OCI-LY1 (cell line): ENCODE data around the gene TOP1.
A peak's percentile ranks its signal among the peaks of the same experiment; 100 is the strongest.

ENCODE experiments used
- H2AFZ ChIP-seq: fragments of 200-600 bp; sonication (generic), shearing (Covaris generic); 2 replicates; pipeline ENCODE4 v1.6.0; 2014; ENCODE audit warnings: antibody characterized with exemption, mild to moderate bottlenecking, low read length
- H3F3A ChIP-seq: fragments of 200-600 bp; sonication (generic), shearing (Covaris generic); 2 replicates; pipeline ENCODE4 v1.6.0; 2014; ENCODE audit warnings: mild to moderate bottlenecking, antibody characterized with exemption, low read length, moderate library complexity; ENCODE audit not compliant: insufficient read depth
- H3K27ac ChIP-seq: fragments of 200-600 bp; sonication (generic); 2 replicates; pipeline ENCODE4 v1.5.1; 2014; ENCODE audit warnings: low read length, mixed run types, mild to moderate bottlenecking, low read depth; ENCODE audit not compliant: poor library complexity, severe bottlenecking
- H3K27me3 ChIP-seq: fragments of 200-600 bp; sonication (generic); 2 replicates; pipeline ENCODE4 v1.6.0; 2014; ENCODE audit warnings: antibody characterized with exemption, mild to moderate bottlenecking, low read length, moderate library complexity; ENCODE audit not compliant: insufficient read depth
- H3K36me3 ChIP-seq: fragments of 200-600 bp; sonication (generic); 2 replicates; pipeline ENCODE4 v1.6.1; 2014; ENCODE audit warnings: mild to moderate bottlenecking, antibody characterized with exemption, low read length, moderate library complexity, mixed read lengths; ENCODE audit not compliant: insufficient read depth
- H3K4me1 ChIP-seq: fragments of 200-600 bp; sonication (generic); 2 replicates; pipeline ENCODE4 v1.5.1; 2014; ENCODE audit warnings: mild to moderate bottlenecking, low read length, moderate library complexity; ENCODE audit not compliant: insufficient read depth, severe bottlenecking
- H3K4me2 ChIP-seq: fragments of 200-600 bp; sonication (generic), shearing (Covaris generic); 2 replicates; pipeline ENCODE4 v1.6.1; 2014; ENCODE audit warnings: low read length
- H3K4me3 ChIP-seq: fragments of 200-600 bp; sonication (generic); 2 replicates; pipeline ENCODE4 v1.5.1; 2014; ENCODE audit warnings: low read length, low read depth, mild to moderate bottlenecking, mixed read lengths; ENCODE audit not compliant: poor library complexity, severe bottlenecking
- H3K79me2 ChIP-seq: fragments of 200-600 bp; shearing (Covaris generic); 2 replicates; pipeline ENCODE4 v1.6.1; 2016; ENCODE audit warnings: mixed run types, low read length, mixed read lengths; ENCODE audit not compliant: insufficient read depth
- H3K9ac ChIP-seq: fragments of 200-600 bp; sonication (generic), shearing (Covaris generic); 2 replicates; pipeline ENCODE4 v1.6.1; 2014; ENCODE audit warnings: mild to moderate bottlenecking, low read length, mixed read lengths
- H3K9me2 ChIP-seq: fragments of 200-600 bp; sonication (generic), shearing (Covaris generic); 2 replicates; pipeline ENCODE4 v1.6.1; 2014; ENCODE audit warnings: low read depth, mild to moderate bottlenecking, low read length, mixed read lengths
- H3K9me3 ChIP-seq: fragments of 200-600 bp; shearing (Covaris generic); 2 replicates; pipeline ENCODE4 v1.6.1; 2014; ENCODE audit warnings: low read length, mixed read lengths
- H4K20me1 ChIP-seq: fragments of 200-600 bp; sonication (generic), shearing (Covaris generic); 2 replicates; pipeline ENCODE4 v1.6.0; 2016; ENCODE audit warnings: mild to moderate bottlenecking, low read length; ENCODE audit not compliant: insufficient read depth
- EZH2 ChIP-seq: fragments of 200-600 bp; sonication (generic), shearing (Covaris generic); IDR thresholded peaks from 2 replicates; pipeline ENCODE4 v1.8.0; 2017; ENCODE audit warnings: borderline replicate concordance, mixed run types, mild to moderate bottlenecking, antibody characterized with exemption, low read length, moderate library complexity, mixed read lengths
- TF ChIP-seq, protein P1 (sequence below): fragments of 200-600 bp; sonication (generic), shearing (Covaris generic); IDR thresholded peaks from 2 replicates; pipeline ENCODE4 v1.5.1; 2017; ENCODE audit warnings: mild to moderate bottlenecking, antibody characterized with exemption, low read length, moderate library complexity, mixed read lengths

The TOP1 gene

DNA sequence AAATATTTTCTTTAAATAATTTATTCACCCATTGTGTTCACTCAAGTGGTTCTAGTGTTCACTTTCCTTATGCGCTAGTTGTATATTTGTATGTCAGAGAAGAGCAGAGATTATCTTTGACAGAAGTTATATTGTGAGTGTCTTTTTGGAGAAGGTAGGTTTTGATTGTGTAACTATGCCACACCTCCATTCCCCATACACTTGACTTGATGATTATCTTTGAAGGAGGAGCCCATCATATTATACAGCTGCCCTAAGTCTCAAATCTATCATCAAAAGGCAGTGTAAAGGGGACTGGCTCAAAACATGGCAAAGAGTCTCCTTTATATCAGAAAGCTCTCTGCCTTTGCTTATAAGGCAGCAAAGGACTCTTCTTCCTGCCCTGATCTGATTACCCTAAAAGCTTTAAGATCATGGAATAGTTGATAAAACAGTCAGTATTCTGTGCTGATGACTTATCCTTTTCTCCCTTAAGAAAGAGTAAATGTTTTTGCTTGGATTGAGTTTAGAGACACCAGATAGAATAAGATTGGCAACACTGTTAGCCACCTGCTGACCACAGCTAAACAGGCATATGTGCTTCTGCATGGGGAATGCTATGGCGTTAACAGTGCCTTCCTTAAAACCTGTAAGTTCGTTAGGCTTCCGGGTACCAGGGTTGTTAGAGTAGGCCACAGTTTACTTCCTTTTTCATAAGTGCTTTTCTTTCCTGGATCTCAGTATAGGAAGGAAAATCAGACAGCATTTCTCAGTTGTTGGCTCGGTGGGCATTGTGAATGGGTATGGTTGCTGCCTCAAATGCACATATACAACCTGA, 22.6 kb downstream of the TOP1 start:
- Histone ChIP-seq H3F3A (no peaks in the 10 kb centered on the region; the same call in 1 of the 2 replicates), H3K9me2 (no peaks in the 10 kb centered on the region), H3K4me2 (peak overlapping the region; percentile 43; the same call in 1 of the 2 replicates), H4K20me1 (0 out of 2 replicates have a peak, but pooled peaks cover 2% of the 10 kb centered on the region), H3K9me3 (peaks cover 5% of the 10 kb centered on the region; the same call in 1 of the 2 replicates), H3K36me3 (peaks cover 46% of the 10 kb centered on the region), H3K9ac (no peak overlapping the region), H3K4me1 (peaks cover 71% of the 10 kb centered on the region), H3K27ac (peak overlapping the region; percentile 27), H3K79me2 (peaks cover 100% of the 10 kb centered on the region), H2AFZ (no peak overlapping the region), H3K27me3 (no peaks in the 10 kb centered on the region), H3K4me3 (no peak overlapping the region)
- TF ChIP-seq, protein P1, sequence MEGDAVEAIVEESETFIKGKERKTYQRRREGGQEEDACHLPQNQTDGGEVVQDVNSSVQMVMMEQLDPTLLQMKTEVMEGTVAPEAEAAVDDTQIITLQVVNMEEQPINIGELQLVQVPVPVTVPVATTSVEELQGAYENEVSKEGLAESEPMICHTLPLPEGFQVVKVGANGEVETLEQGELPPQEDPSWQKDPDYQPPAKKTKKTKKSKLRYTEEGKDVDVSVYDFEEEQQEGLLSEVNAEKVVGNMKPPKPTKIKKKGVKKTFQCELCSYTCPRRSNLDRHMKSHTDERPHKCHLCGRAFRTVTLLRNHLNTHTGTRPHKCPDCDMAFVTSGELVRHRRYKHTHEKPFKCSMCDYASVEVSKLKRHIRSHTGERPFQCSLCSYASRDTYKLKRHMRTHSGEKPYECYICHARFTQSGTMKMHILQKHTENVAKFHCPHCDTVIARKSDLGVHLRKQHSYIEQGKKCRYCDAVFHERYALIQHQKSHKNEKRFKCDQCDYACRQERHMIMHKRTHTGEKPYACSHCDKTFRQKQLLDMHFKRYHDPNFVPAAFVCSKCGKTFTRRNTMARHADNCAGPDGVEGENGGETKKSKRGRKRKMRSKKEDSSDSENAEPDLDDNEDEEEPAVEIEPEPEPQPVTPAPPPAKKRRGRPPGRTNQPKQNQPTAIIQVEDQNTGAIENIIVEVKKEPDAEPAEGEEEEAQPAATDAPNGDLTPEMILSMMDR, result no peak
- no peak for TF ChIP-seq EZH2

DNA sequence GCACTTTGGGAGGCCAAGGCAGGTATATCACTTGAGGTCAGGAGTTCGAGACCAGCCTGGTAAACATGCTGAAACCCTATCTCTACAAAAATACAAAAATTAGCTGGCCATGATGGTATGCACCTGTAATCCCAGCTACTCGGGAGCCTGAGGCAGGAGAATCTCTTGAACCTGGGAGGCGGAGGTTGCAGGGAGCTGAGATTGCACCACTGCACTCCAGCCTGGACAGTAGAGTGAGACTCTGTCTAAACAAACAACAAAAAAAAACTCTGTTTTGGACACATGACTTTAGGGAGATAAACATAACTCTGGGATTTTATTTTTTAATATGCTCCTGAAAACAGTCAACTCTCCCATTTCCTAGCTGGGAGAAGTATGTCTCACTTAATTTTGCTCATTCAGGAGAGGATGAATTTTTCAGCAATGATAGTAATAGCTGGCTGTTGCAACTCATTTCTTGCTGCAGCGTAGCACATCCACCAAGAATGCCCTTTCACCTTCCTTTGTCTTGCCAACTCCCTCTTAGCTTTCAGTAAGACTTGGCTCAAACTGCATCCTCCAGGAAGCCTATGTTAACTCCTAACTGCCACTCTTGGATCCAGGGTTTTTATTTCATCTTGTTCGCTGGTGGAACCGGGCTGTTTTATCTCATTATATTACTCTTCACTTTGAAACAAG, 24.3 kb downstream of the TOP1 start:
- Histone ChIP-seq H3K27me3 (no peaks in the 10 kb centered on the region), H3K9me3 (peaks cover 5% of the 10 kb centered on the region; the same call in 1 of the 2 replicates), H3F3A (no peaks in the 10 kb centered on the region), H3K4me1 (peaks cover 54% of the 10 kb centered on the region), H3K79me2 (peaks cover 98% of the 10 kb centered on the region), H3K9ac (no peak overlapping the region), H3K27ac (no peak overlapping the region), H3K36me3 (peaks cover 60% of the 10 kb centered on the region), H3K9me2 (no peaks in the 10 kb centered on the region), H3K4me3 (no peak overlapping the region), H4K20me1 (no peaks in the 10 kb centered on the region), H3K4me2 (no peak overlapping the region), H2AFZ (no peak overlapping the region)
- TF ChIP-seq EZH2, result no peak
- TF ChIP-seq, protein P1, result no peak

GRCh38 chr20:41054070-41054846, 25.6 kb downstream of the TOP1 start:
- H3K9me2 ChIP-seq, result no peaks in the 10 kb centered on the region
- no peak overlapping the region for H3K9ac ChIP-seq
- H3K79me2 ChIP-seq, result peaks cover 98% of the 10 kb centered on the region
- TF ChIP-seq, protein P1, result no peak
- H3K36me3 ChIP-seq, result peaks cover 71% of the 10 kb centered on the region
- H3K27me3 ChIP-seq, result no peaks in the 10 kb centered on the region
- no peaks in the 10 kb centered on the region for H4K20me1 ChIP-seq
- H3K4me1 ChIP-seq, result peaks cover 41% of the 10 kb centered on the region
- no peak overlapping the region for H3K4me3 ChIP-seq
- no peak overlapping the region for H3K4me2 ChIP-seq
- H3K9me3 ChIP-seq, result peaks cover 5% of the 10 kb centered on the region; the same call in 1 of the 2 replicates
- 0 out of 2 replicates have a peak, but pooled peaks cover 4% of the 10 kb centered on the region for H3F3A ChIP-seq
- no peak overlapping the region for H2AFZ ChIP-seq
- no peak overlapping the region for H3K27ac ChIP-seq
